ENCODE data around the gene KCNQ1.

KCNQ1 gene

GRCh38 chr11:2564588-2565425, 120.0 kb downstream of the KCNQ1 start:
- no peak for TF ChIP-seq CTCF (IDR thresholded peaks at IDR 0.05; ENCODE audit: insufficient read depth, low read length, poor library complexity, severe bottlenecking)
- Histone ChIP-seq H3K4me3 (replicated peaks; ENCODE audit: low read depth, low read length) (no peak overlapping the region), H3K36me3 (ENCODE audit: control insufficient read depth, insufficient read depth, low read length) (no peaks in the 10 kb centered on the region), H3K27me3 (replicated peaks; ENCODE audit: control insufficient read depth, insufficient read depth, low read length) (no peaks in the 10 kb centered on the region; the same call in 1 of the 2 replicates)
- DNase-seq (ENCODE audit: extremely low read depth, insufficient read length), result no peak

- Histone ChIP-seq H3K4me3 (replicated peaks; ENCODE audit: low read depth, low read length) (no peak overlapping the region), H3K36me3 (ENCODE audit: control insufficient read depth, insufficient read depth, low read length) (no peaks in the 10 kb centered on the region), H3K27me3 (replicated peaks; ENCODE audit: control insufficient read depth, insufficient read depth, low read length) (no peaks in the 10 kb centered on the region; the same call in 1 of the 2 replicates)
- no peak for DNase-seq (ENCODE audit: extremely low read depth, insufficient read length)
- no peak for TF ChIP-seq CTCF (IDR thresholded peaks at IDR 0.05; ENCODE audit: insufficient read depth, low read length, poor library complexity, severe bottlenecking)
Measured at GRCh38 chr11:2565447-2566222, 120.8 kb downstream of the KCNQ1 start.

GRCh38 chr11:2566223-2567025, 121.6 kb downstream of the KCNQ1 start:
- DNase-seq (ENCODE audit: extremely low read depth, insufficient read length), result no peak
- Histone ChIP-seq H3K36me3 (ENCODE audit: control insufficient read depth, insufficient read depth, low read length) (no peaks in the 10 kb centered on the region), H3K27me3 (replicated peaks; ENCODE audit: control insufficient read depth, insufficient read depth, low read length) (no peaks in the 10 kb centered on the region; the same call in 1 of the 2 replicates), H3K4me3 (replicated peaks; ENCODE audit: low read depth, low read length) (no peak overlapping the region)
- TF ChIP-seq CTCF (IDR thresholded peaks at IDR 0.05; ENCODE audit: insufficient read depth, low read length, poor library complexity, severe bottlenecking), result no peak

GRCh38 chr11:2567026-2567671, 122.3 kb downstream of the KCNQ1 start:
- no peak for DNase-seq (ENCODE audit: extremely low read depth, insufficient read length)
- H3K36me3 ChIP-seq (ENCODE audit: control insufficient read depth, insufficient read depth, low read length), result no peaks in the 10 kb centered on the region
- no peaks in the 10 kb centered on the region; the same call in 1 of the 2 replicates for H3K27me3 ChIP-seq (replicated peaks; ENCODE audit: control insufficient read depth, insufficient read depth, low read length)
- TF ChIP-seq CTCF (IDR thresholded peaks at IDR 0.05; ENCODE audit: insufficient read depth, low read length, poor library complexity, severe bottlenecking), result no peak
- H3K4me3 ChIP-seq (replicated peaks; ENCODE audit: low read depth, low read length), result no peak overlapping the region

- H3K4me3 ChIP-seq (replicated peaks; ENCODE audit: low read depth, low read length), result no peak overlapping the region
- H3K36me3 ChIP-seq (ENCODE audit: control insufficient read depth, insufficient read depth, low read length), result no peaks in the 10 kb centered on the region
- H3K27me3 ChIP-seq (replicated peaks; ENCODE audit: control insufficient read depth, insufficient read depth, low read length), result no peaks in the 10 kb centered on the region
- DNase-seq (ENCODE audit: extremely low read depth, insufficient read length), result no peak
- no peak for TF ChIP-seq CTCF (IDR thresholded peaks at IDR 0.05; ENCODE audit: insufficient read depth, low read length, poor library complexity, severe bottlenecking)
Measured at GRCh38 chr11:2569321-2569721, 124.5 kb downstream of the KCNQ1 start.

Measured in GM06990 (cell line).